HG03025 (cell line): ENCODE results near the gene CEP41.

ENCODE experiments used
- ATAC-seq: cut with Tn5 transposase; IDR thresholded peaks from one replicate; pipeline ENCODE4 v1.9.1; 2021; ENCODE audit warnings: mild to moderate bottlenecking, moderate library complexity; ENCODE audit not compliant: unreplicated experiment, low FRiP score

CEP41 gene

DNA sequence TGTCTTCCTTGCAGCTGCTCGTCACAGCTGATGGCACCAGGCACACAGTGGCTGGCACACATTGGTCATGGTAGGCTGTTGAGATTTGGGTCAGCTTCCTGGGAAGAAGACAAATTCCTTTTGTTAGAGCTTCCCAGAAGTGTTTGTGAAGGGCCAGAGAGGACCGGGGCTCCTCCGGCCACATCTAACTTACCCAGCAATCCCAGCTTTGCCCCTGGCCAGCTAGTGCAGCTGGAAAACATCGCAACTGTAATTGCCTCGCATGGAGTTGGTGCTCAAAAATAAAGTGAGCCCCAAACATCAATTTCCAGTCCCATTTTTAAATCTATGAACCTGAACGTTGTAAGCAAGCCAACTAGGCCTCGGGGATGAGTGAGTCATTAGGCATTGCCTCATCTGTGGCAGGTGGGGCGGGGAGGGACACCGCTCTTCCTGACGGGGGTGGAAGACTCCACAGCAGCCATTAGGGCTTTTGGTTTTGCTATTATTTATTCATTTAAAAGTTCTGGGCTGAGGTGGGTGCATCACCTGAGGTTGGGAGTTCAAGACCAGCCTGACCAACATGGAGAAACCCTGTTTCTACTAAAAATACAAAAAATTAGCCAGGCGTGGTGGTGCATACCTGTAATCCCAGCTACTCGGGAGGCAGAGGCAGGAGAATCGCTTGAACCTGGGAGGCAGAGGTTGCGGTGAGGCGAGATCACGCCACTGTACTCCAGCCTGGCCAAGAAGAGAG is 83.8 kb downstream of the CEP41 start:
- ATAC-seq, result no peak

DNA sequence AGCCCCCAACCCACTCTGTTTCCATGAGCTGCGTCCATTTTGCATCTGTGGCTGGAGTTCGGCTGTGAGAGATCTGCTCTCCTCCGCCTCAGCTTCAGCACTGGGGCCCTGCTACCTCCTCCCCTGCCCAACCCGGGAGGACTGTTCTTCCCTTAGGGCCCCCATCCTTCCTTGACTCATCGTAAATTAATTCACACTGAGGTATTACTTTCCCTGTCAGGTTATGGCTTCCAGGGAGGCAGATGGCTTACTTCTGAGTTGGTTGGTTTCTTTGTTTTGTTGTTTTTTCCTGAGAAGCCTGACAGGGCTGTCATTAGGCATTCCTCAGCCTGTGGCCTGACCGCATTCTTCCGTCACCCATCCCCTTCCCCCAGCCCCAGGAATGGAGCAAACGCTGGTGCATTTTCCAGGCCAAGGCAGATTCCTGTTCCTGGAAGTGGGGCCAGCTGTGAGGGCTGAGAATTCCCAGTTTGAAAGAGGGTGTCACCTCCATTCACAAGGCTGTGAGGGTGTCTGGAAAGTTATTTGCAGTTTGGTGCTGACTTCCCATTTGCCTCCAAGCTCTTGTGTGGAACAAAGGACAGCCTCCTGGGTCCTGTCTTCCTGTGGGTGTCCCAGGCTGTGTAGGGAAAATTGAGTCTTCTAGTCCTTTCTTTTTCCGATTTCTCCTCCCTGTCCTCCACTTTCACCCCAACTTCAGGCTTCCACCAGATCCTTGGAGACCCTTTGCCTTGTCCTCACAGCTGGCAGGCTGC is 84.5 kb downstream of the CEP41 start:
- ATAC-seq, result no peak

- no peak for ATAC-seq
Observed at GRCh38 chr7:130353196-130353595, 87.6 kb downstream of the CEP41 start.

GRCh38 chr7:130352194-130353074 is 88.4 kb downstream of the CEP41 start:
- ATAC-seq, result no peak

DNA sequence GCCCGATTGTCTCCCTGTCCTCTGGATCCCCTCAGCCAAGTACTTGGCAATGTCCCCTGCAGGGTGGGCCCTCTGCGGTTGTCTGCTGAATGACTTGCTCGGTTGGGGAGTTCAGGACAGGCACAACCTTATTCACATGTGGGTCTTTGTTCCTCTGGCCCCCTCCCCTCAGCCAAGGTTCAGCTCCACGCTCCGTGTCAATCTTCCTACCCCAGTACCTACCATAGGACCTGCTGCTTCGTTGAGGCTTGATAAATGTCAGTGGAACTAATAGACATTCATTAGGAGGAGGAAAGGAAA is 89.1 kb downstream of the CEP41 start:
- ATAC-seq, result no peak

- ATAC-seq, result no peak
Observed at GRCh38 chr7:130350945-130351790, 89.6 kb downstream of the CEP41 start.

GRCh38 chr7:130349911-130350782 is 90.7 kb downstream of the CEP41 start:
- no peak for ATAC-seq

DNA sequence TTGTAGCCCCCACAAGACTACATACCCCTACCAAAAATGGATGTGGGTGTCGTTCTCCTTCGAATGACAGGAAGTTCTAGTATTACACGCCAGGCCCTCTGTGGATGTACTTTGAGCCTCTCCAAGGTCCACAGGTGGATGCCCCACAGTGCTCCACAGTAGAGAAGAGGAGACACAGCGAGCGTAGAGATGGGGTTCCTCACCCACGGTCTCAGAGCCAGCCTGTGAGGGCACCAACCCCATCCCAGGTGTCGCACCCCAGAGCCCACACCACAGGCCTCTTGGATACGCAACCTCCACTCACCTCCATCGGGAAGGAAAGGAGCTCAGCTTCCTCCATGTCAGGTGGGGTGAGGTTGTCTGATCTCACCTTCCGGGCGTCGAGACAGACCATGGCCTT is 93.9 kb downstream of the CEP41 start:
- ATAC-seq, result no peak

DNA sequence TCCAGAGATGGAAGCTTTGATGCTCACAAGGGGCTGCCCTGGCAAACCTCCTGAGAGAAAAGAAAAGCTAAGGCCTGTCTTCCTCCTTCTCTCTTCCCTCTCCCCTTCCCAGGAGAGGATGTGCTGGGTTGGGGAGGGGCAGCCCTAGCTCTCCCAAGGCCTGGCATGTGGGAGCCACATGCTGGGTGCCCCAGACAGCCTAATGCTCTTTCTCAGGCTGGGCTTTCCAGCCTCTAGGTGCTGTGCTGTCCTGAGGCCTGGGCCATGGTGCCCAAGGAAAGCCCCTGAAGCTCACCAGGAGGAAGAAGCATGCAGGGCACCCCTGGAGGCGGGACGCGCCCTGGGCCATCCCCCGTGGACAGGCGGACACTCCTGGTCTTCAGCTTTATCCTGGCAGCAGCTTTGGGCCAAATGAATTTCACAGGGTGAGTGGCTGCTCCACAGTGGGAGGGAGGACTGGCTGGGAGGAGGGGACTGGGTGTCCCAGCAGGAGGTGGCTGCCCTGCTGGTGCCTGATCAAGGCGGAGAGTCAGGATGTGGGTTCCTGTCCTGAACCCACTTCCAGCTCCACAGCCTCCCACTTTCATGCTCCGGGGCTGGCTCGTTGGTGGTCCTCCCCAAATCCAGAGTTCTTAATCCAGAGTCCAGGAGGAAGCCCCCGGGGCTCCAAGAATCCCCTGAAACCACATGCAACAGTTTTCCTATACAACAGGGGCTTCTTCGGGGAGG is 94.5 kb downstream of the CEP41 start:
- ATAC-seq, result no peak

DNA sequence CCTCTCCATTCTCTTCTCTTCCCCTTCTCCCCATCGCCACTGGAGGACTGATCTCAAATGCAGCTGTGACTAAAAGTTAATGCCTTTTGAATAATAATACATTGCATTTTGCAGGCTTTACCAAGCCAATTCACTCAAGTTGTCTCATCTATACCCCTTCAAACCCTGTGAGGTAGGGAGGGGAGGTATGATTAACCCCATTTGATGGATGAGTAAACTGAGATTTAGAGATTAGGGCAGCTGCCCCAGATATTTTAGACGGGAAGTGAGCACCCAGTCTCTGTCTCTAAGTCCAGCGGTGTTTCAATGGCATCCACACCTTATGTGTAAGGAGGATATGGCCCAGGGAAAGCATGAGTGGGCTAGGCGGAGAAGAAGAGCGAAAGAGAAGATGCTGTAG is 95.1 kb downstream of the CEP41 start:
- ATAC-seq, result no peak

GRCh38 chr7:130345136-130345535 is 95.7 kb downstream of the CEP41 start:
- ATAC-seq, result no peak

DNA sequence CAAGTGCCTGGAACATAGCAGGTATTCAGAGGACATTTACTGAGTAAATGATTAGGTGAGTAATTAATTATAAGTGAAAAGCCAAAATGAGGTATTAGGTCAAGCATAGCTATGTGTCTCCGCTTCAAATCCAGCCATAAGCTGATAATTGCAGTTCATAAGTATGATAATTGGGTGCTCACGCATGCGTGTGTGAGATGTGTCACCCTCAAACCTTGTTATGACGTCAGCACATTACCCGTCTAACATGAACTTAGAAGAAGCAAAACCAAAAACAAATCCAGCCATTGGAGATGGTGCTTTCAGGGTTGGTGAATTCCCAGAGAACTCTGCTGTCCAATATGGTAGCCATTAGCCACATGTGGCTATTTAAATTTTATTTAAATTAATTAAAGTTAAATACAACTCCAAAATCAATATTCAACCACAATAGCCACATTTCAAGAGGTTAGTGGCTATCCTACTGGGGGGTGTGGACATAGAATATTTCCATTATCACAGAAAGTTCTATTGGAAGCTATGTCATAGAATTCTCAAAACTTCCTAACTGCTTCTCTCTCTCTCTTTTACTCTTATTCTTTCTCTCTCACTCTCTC is 96.4 kb downstream of the CEP41 start, which contains the start of gene CPA5:
TSS of gene CPA5 (plus strand) at position 546 of the 596 bp plus-strand sequence. CDS start 1,670 bp downstream, outside the sequence.
- no peak for ATAC-seq
